Natural killer cell (primary cell): ENCODE results near the gene TMCC1. TPM values are rescaled to one million over a fixed set of nuclear protein-coding genes. Genes with fewer than 3 reads are reported as not detected.
"Not testable (repeated sequence)": the region's sequence is repeated elsewhere in the genome, so short reads cannot be mapped to it uniquely, and the experiment has no call there.

ENCODE experiments used
- ATAC-seq, 3 donors: fragments of 150-1000 bp in 2 of 3; fragments of 200-7000 bp in 1 of 3; cut with Tn5 transposase; 1 replicate in 1 of 3; 2 replicates in 2 of 3; pipeline ENCODE4 v1.10.0; 2021; ENCODE audit warnings: mild to moderate bottlenecking in 2 of 3, moderate library complexity in 2 of 3
- DNase-seq, 2 donors: peaks; one replicate each; pipeline versions ENCODE4 v3.0.0 to v3.0.0-alpha.2; 2013 to 2021; ENCODE audit warnings: mixed read lengths in 1 of 2
- H3K27ac ChIP-seq: one replicate; pipeline ENCODE4 v1.5.1; 2013; ENCODE audit warnings: mild to moderate bottlenecking, low read length
- H3K27me3 ChIP-seq: one replicate; pipeline ENCODE4 v1.6.1; 2013; ENCODE audit warnings: low read length; ENCODE audit not compliant: control insufficient read depth, insufficient read depth
- H3K36me3 ChIP-seq: one replicate; pipeline ENCODE4 v1.6.1; 2013; ENCODE audit warnings: low read length; ENCODE audit not compliant: control insufficient read depth, insufficient read depth
- H3K4me1 ChIP-seq: one replicate; pipeline ENCODE4 v1.6.1; 2013; ENCODE audit warnings: low read length; ENCODE audit not compliant: control insufficient read depth, insufficient read depth
- H3K4me3 ChIP-seq: one replicate; pipeline ENCODE4 v1.5.1; 2013; ENCODE audit warnings: low read length
- H3K9me3 ChIP-seq: one replicate; pipeline ENCODE4 v1.6.1; 2013; ENCODE audit warnings: low read length; ENCODE audit not compliant: control insufficient read depth, insufficient read depth
- H3K27ac Mint-ChIP-seq, 2 donors: one replicate each; pipeline ENCODE4 v1.8.0; 2022; ENCODE audit warnings: mild to moderate bottlenecking in 2 of 2, mixed read lengths in 2 of 2, moderate library complexity in 1 of 2
- H3K27me3 Mint-ChIP-seq, 2 donors: one replicate each; pipeline ENCODE4 v1.8.0; 2022; ENCODE audit warnings: low read depth in 2 of 2, mixed read lengths in 2 of 2
- H3K36me3 Mint-ChIP-seq: one replicate; pipeline ENCODE4 v1.8.0; 2022; ENCODE audit warnings: mixed read lengths
- H3K4me1 Mint-ChIP-seq, 2 donors: one replicate each; pipeline ENCODE4 v1.8.0; 2022; ENCODE audit warnings: mixed read lengths in 2 of 2
- H3K4me3 Mint-ChIP-seq: one replicate; pipeline ENCODE4 v1.8.0; 2022; ENCODE audit warnings: mild to moderate bottlenecking, moderate library complexity, mixed read lengths
- H3K9me3 Mint-ChIP-seq, 2 donors: one replicate each; pipeline ENCODE4 v1.8.0; 2022; ENCODE audit warnings: mixed read lengths in 2 of 2
- CTCF ChIP-seq: fragments of 200-600 bp; IDR thresholded peaks from one replicate; pipeline ENCODE4 v1.8.0; 2022; ENCODE audit warnings: antibody characterized with exemption
- WGBS: methylation state at CpG from one replicate; pipeline ENCODE4 v1.1.7; 2013; ENCODE audit warnings: missing lambda C conversion rate; ENCODE audit not compliant: insufficient coverage; 5-methylcytosine and 5-hydroxymethylcytosine counted together
- intact Hi-C: fragments of 100-400 bp; cut with micrococcal nuclease; formaldehyde crosslinking; loops from one replicate; pipeline ENCODE4 v1.14.2; 2022
- total RNA-seq, 4 donors: library from RNA; stranded (reverse); fragments of 120-200 nt in 1 of 4; gene quantifications; one replicate each; pipeline versions ENCODE4 v1.2.3 to v1.2.4, GENCODE V29; 2013 to 2022

Gene TMCC1
- total RNA-seq, 3 donors from 2014 or later (not counting 1 experiment from before 2014, with no cell fraction given): 26.4 to 36.7 (median 31.7) TPM

- H3K4me3 ChIP-seq: no peak overlapping the region
- no peaks in the 10 kb centered on the region for H3K9me3 ChIP-seq
- no peaks in the 10 kb centered on the region for H3K27me3 ChIP-seq
- DNase-seq: no peak
- Mint-ChIP-seq H3K9me3 (no peaks in the 10 kb centered on the region), H3K4me3 (no peak overlapping the region), H3K36me3 (no peaks in the 10 kb centered on the region), H3K27ac (no peak overlapping the region), H3K27me3 (no peaks in the 10 kb centered on the region), H3K4me1 (peaks cover 0 to 5% of the 10 kb centered on the region in 2 donors)
- WGBS: 96% methylated on average over 1 of the region's 2 CpGs
- no peak for ATAC-seq
- no peaks in the 10 kb centered on the region for H3K4me1 ChIP-seq
- no peak overlapping the region for H3K27ac ChIP-seq
- H3K36me3 ChIP-seq: no peaks in the 10 kb centered on the region
- intact Hi-C loops: no loop called here
- TF ChIP-seq CTCF: no peak
Measured at GRCh38 chr3:129683201-129683600, 210.3 kb downstream of the TMCC1 start.

- no peak for TF ChIP-seq CTCF
- Mint-ChIP-seq H3K4me3 (no peak overlapping the region), H3K9me3 (no peaks in the 10 kb centered on the region), H3K4me1 (peaks cover 0 to 6% of the 10 kb centered on the region in 2 donors), H3K27ac (no peak overlapping the region), H3K36me3 (no peaks in the 10 kb centered on the region), H3K27me3 (no peaks in the 10 kb centered on the region)
- ATAC-seq (no peak), DNase-seq (no peak)
- H3K9me3 ChIP-seq: no peaks in the 10 kb centered on the region
- WGBS: 98% methylated on average over 5 of the region's 5 CpGs
- H3K36me3 ChIP-seq: no peaks in the 10 kb centered on the region
- no peak overlapping the region for H3K4me3 ChIP-seq
- no peaks in the 10 kb centered on the region for H3K4me1 ChIP-seq
- H3K27ac ChIP-seq: no peak overlapping the region
- H3K27me3 ChIP-seq: no peaks in the 10 kb centered on the region
- intact Hi-C loops: no loop called here
Measured at GRCh38 chr3:129676985-129677384, 216.5 kb downstream of the TMCC1 start.

GRCh38 chr3:129674798-129675123, 218.8 kb downstream of the TMCC1 start:
- H3K36me3 ChIP-seq: peaks cover 10% of the 10 kb centered on the region
- H3K27me3 ChIP-seq, H3K9me3 Mint-ChIP-seq, intact Hi-C loops, H3K27ac ChIP-seq, H3K36me3 Mint-ChIP-seq, H3K27me3 Mint-ChIP-seq, H3K4me1 Mint-ChIP-seq, ATAC-seq, H3K4me3 ChIP-seq, H3K27ac Mint-ChIP-seq, H3K9me3 ChIP-seq, H3K4me1 ChIP-seq, DNase-seq, H3K4me3 Mint-ChIP-seq: not testable (repeated sequence)
- 90% methylated on average over 9 of the region's 9 CpGs for WGBS

- Mint-ChIP-seq H3K36me3 (peaks cover 6% of the 10 kb centered on the region), H3K27me3 (no peaks in the 10 kb centered on the region), H3K4me3 (no peak overlapping the region), H3K27ac (no peak overlapping the region), H3K9me3 (no peaks in the 10 kb centered on the region), H3K4me1 (peaks cover 0 to 6% of the 10 kb centered on the region in 2 donors)
- no peak for TF ChIP-seq CTCF
- Histone ChIP-seq H3K27me3 (no peaks in the 10 kb centered on the region), H3K36me3 (peaks cover 13% of the 10 kb centered on the region), H3K27ac (no peak overlapping the region), H3K4me3 (no peak overlapping the region), H3K9me3 (no peaks in the 10 kb centered on the region), H3K4me1 (no peaks in the 10 kb centered on the region)
- ATAC-seq (no peak), DNase-seq (no peak)
- 84% methylated on average over 5 of the region's 5 CpGs for WGBS
- intact Hi-C loops: no loop called here
Measured at GRCh38 chr3:129673897-129674797, 219.4 kb downstream of the TMCC1 start.
